Nephron (organoid): ENCODE data around the gene AP3S1.

Source experiments
- H3K27ac Mint-ChIP-seq, 3 experiments: 2 replicates each; pipeline ENCODE4 v1.8.0; 2020; ENCODE audit warnings: mixed read lengths in 3 of 3, mild to moderate bottlenecking in 2 of 3, moderate library complexity in 1 of 3
- H3K27me3 Mint-ChIP-seq: 2 replicates; pipeline ENCODE4 v1.8.0; 2021; ENCODE audit warnings: low read depth, mild to moderate bottlenecking, moderate library complexity, mixed read lengths
- H3K36me3 Mint-ChIP-seq: 2 replicates; pipeline ENCODE4 v1.8.0; 2020; ENCODE audit warnings: low read depth, mixed read lengths
- H3K4me1 Mint-ChIP-seq: 2 replicates; pipeline ENCODE4 v1.8.0; 2020; ENCODE audit warnings: mixed read lengths
- H3K4me3 Mint-ChIP-seq, 3 experiments: 2 replicates each; pipeline ENCODE4 v1.8.0; 2020; ENCODE audit warnings: mild to moderate bottlenecking in 3 of 3, mixed read lengths in 3 of 3, moderate library complexity in 2 of 3
- H3K9me3 Mint-ChIP-seq: 2 replicates; pipeline ENCODE4 v1.8.0; 2020; ENCODE audit warnings: mixed read lengths
- CTCF ChIP-seq, 3 experiments: fragments of 200-600 bp; sonication (generic); IDR thresholded peaks; one replicate each; pipeline ENCODE4 v1.5.0; 2021; ENCODE audit warnings: antibody characterized with exemption in 3 of 3; ENCODE audit not compliant: unreplicated experiment in 3 of 3

Gene AP3S1

GRCh38 chr5:115930630-115931337 lies 89.0 kb downstream of the AP3S1 start:
- no peak overlapping the region for H3K4me3 Mint-ChIP-seq
- no peaks in the 10 kb centered on the region for H3K9me3 Mint-ChIP-seq
- no peaks in the 10 kb centered on the region for H3K4me1 Mint-ChIP-seq
- no peaks in the 10 kb centered on the region for H3K36me3 Mint-ChIP-seq
- no peak for TF ChIP-seq CTCF (IDR thresholded peaks at IDR 0.05; ENCODE audit: unreplicated experiment in 3 of 3)
- H3K27ac Mint-ChIP-seq, result no peak overlapping the region
- no peaks in the 10 kb centered on the region for H3K27me3 Mint-ChIP-seq

GRCh38 chr5:115932991-115933390 lies 91.3 kb downstream of the AP3S1 start:
- no peaks in the 10 kb centered on the region for H3K4me1 Mint-ChIP-seq
- TF ChIP-seq CTCF (IDR thresholded peaks at IDR 0.05; ENCODE audit: unreplicated experiment in 3 of 3), result no peak
- H3K4me3 Mint-ChIP-seq, result no peak overlapping the region
- no peaks in the 10 kb centered on the region for H3K27me3 Mint-ChIP-seq
- H3K36me3 Mint-ChIP-seq, result no peaks in the 10 kb centered on the region
- no peak overlapping the region for H3K27ac Mint-ChIP-seq
- no peaks in the 10 kb centered on the region for H3K9me3 Mint-ChIP-seq

GRCh38 chr5:115934388-115934974 lies 92.7 kb downstream of the AP3S1 start:
- Mint-ChIP-seq H3K9me3 (no peaks in the 10 kb centered on the region), H3K27me3 (no peaks in the 10 kb centered on the region), H3K36me3 (no peaks in the 10 kb centered on the region), H3K4me3 (no peak overlapping the region), H3K27ac (no peak overlapping the region), H3K4me1 (no peaks in the 10 kb centered on the region)
- no peak for TF ChIP-seq CTCF (IDR thresholded peaks at IDR 0.05; ENCODE audit: unreplicated experiment in 3 of 3)

- Mint-ChIP-seq H3K9me3 (peaks cover under 1% of the 10 kb centered on the region), H3K36me3 (no peaks in the 10 kb centered on the region), H3K4me3 (no peak overlapping the region), H3K4me1 (no peaks in the 10 kb centered on the region), H3K27me3 (no peaks in the 10 kb centered on the region), H3K27ac (no peak overlapping the region)
- TF ChIP-seq CTCF (IDR thresholded peaks at IDR 0.05; ENCODE audit: unreplicated experiment in 3 of 3), result no peak
Observed at GRCh38 chr5:115936031-115936430, 94.3 kb downstream of the AP3S1 start.

GRCh38 chr5:115939059-115939458 lies 97.3 kb downstream of the AP3S1 start:
- H3K4me1 Mint-ChIP-seq, result no peaks in the 10 kb centered on the region
- H3K36me3 Mint-ChIP-seq, result no peaks in the 10 kb centered on the region
- H3K4me3 Mint-ChIP-seq, result no peak overlapping the region
- no peak for TF ChIP-seq CTCF (IDR thresholded peaks at IDR 0.05; ENCODE audit: unreplicated experiment in 3 of 3)
- no peaks in the 10 kb centered on the region for H3K27me3 Mint-ChIP-seq
- H3K9me3 Mint-ChIP-seq, result peaks cover 15% of the 10 kb centered on the region
- H3K27ac Mint-ChIP-seq, result no peak overlapping the region
